HAP-1 (cell line): ENCODE measurements around the gene HPX.
A peak's percentile ranks its signal among the peaks of the same experiment; 100 is the strongest.

Source experiments
- DNase-seq, 2 experiments: peaks; one replicate each; pipeline ENCODE4 v3.0.0-alpha.2; 2016 to 2020; ENCODE audit warnings: low spot score in 2 of 2
- H3K27me3 ChIP-seq: fragments of 250-450 bp; sonication (Bioruptor Pico); 2 replicates; pipeline ENCODE4 v1.5.1; 2020; ENCODE audit warnings: low read depth, mild to moderate bottlenecking, moderate library complexity
- H3K36me3 ChIP-seq: fragments of 250-450 bp; sonication (Bioruptor Pico); replicated peaks from 2 replicates; pipeline ENCODE4 v1.5.1; 2020; ENCODE audit warnings: mild to moderate bottlenecking
- H3K4me1 ChIP-seq: fragments of 250-450 bp; sonication (Bioruptor Pico); 2 replicates; pipeline ENCODE4 v1.5.1; 2020; ENCODE audit warnings: mild to moderate bottlenecking
- H3K4me3 ChIP-seq: fragments of 250-450 bp; sonication (Bioruptor Pico); 2 replicates; pipeline ENCODE4 v1.5.1; 2020; ENCODE audit warnings: mild to moderate bottlenecking, moderate library complexity
- H3K9me3 ChIP-seq: fragments of 250-450 bp; sonication (Bioruptor Pico); 2 replicates; pipeline ENCODE4 v1.5.1; 2020; ENCODE audit warnings: mild to moderate bottlenecking, moderate library complexity
- in situ Hi-C: fragments of 300-500 bp; cut with MboI; formaldehyde crosslinking; loops from 3 replicates; pipeline ENCODE4 v1.14.3; 2020; ENCODE audit warnings: low sequenced_read_pairs, inconsistent platforms, mixed read lengths

HPX gene

GRCh38 chr11:6418557-6419008 is 22.2 kb downstream of the HPX start:
- no peaks in the 10 kb centered on the region; the same call in 1 of the 2 replicates for H3K9me3 ChIP-seq
- peaks cover 3% of the 10 kb centered on the region; the same call in 1 of the 2 replicates for H3K27me3 ChIP-seq
- H3K4me1 ChIP-seq: peaks cover 6% of the 10 kb centered on the region
- H3K36me3 ChIP-seq: no peaks in the 10 kb centered on the region; the same call in 1 of the 2 replicates
- peak in 1 of 2 experiments; percentile 48 for DNase-seq
- peak overlapping the region; percentile 73 for H3K4me3 ChIP-seq
- in situ Hi-C loops: no loop called here

GRCh38 chr11:6417907-6418556 is 22.8 kb downstream of the HPX start:
- in situ Hi-C loops: no loop called here
- Histone ChIP-seq H3K9me3 (no peaks in the 10 kb centered on the region; the same call in 1 of the 2 replicates), H3K4me1 (peaks cover 6% of the 10 kb centered on the region), H3K4me3 (peak overlapping the region; percentile 73), H3K36me3 (no peaks in the 10 kb centered on the region; the same call in 1 of the 2 replicates), H3K27me3 (peaks cover 3% of the 10 kb centered on the region; the same call in 1 of the 2 replicates)
- DNase-seq: no peak

- in situ Hi-C loops: no loop called here
- Histone ChIP-seq H3K9me3 (no peaks in the 10 kb centered on the region; the same call in 1 of the 2 replicates), H3K4me1 (peaks cover 6% of the 10 kb centered on the region), H3K27me3 (no peaks in the 10 kb centered on the region), H3K36me3 (peaks cover 2% of the 10 kb centered on the region), H3K4me3 (no peak overlapping the region)
- no peak for DNase-seq
Observed at GRCh38 chr11:6415797-6416196, 25.0 kb downstream of the HPX start.

GRCh38 chr11:6414874-6415328 is 25.9 kb downstream of the HPX start:
- no peak for DNase-seq
- H3K27me3 ChIP-seq: no peaks in the 10 kb centered on the region
- in situ Hi-C loops: no loop called here

GRCh38 chr11:6413791-6414201 is 27.0 kb downstream of the HPX start:
- no peaks in the 10 kb centered on the region for H3K27me3 ChIP-seq

More at GRCh38 chr11:6414874-6415328, 25.9 kb downstream of the HPX start:
- Histone ChIP-seq H3K9me3 (no peaks in the 10 kb centered on the region; the same call in 1 of the 2 replicates), H3K4me3 (no peak overlapping the region), H3K4me1 (peaks cover 4% of the 10 kb centered on the region), H3K36me3 (peaks cover 8% of the 10 kb centered on the region)

GRCh38 chr11:6411594-6412031 is 29.2 kb downstream of the HPX start:
- Histone ChIP-seq H3K4me3 (no peak overlapping the region), H3K27me3 (no peaks in the 10 kb centered on the region), H3K36me3 (peaks cover 13% of the 10 kb centered on the region), H3K9me3 (no peaks in the 10 kb centered on the region; the same call in 1 of the 2 replicates), H3K4me1 (no peaks in the 10 kb centered on the region)
- DNase-seq: no peak
- in situ Hi-C loops: no loop called here

More at GRCh38 chr11:6413791-6414201, 27.0 kb downstream of the HPX start:
- no peaks in the 10 kb centered on the region for H3K4me1 ChIP-seq
- no peaks in the 10 kb centered on the region; the same call in 1 of the 2 replicates for H3K9me3 ChIP-seq
- H3K4me3 ChIP-seq: no peak overlapping the region
- in situ Hi-C loops: no loop called here
- DNase-seq: no peak
- H3K36me3 ChIP-seq: peaks cover 13% of the 10 kb centered on the region

- Histone ChIP-seq H3K4me1 (no peaks in the 10 kb centered on the region), H3K9me3 (no peaks in the 10 kb centered on the region; the same call in 1 of the 2 replicates), H3K27me3 (no peaks in the 10 kb centered on the region), H3K4me3 (no peak overlapping the region), H3K36me3 (peaks cover 13% of the 10 kb centered on the region)
- no peak for DNase-seq
- in situ Hi-C loops: no loop called here
Observed at GRCh38 chr11:6410695-6411430, 29.9 kb downstream of the HPX start.

- in situ Hi-C loops: no loop called here
- Histone ChIP-seq H3K36me3 (peaks cover 13% of the 10 kb centered on the region), H3K4me1 (no peaks in the 10 kb centered on the region), H3K4me3 (no peak overlapping the region), H3K27me3 (no peaks in the 10 kb centered on the region), H3K9me3 (no peaks in the 10 kb centered on the region)
- DNase-seq: no peak
Observed at GRCh38 chr11:6406370-6406769, 34.4 kb downstream of the HPX start.

- Histone ChIP-seq H3K9me3 (no peaks in the 10 kb centered on the region), H3K36me3 (peaks cover 14% of the 10 kb centered on the region), H3K4me3 (no peak overlapping the region), H3K27me3 (no peaks in the 10 kb centered on the region), H3K4me1 (no peaks in the 10 kb centered on the region)
- DNase-seq: no peak
- in situ Hi-C loops: no loop called here
Observed at GRCh38 chr11:6405846-6406245, 34.9 kb downstream of the HPX start.

- in situ Hi-C loops: no loop called here
- Histone ChIP-seq H3K27me3 (no peaks in the 10 kb centered on the region), H3K9me3 (no peaks in the 10 kb centered on the region), H3K36me3 (peaks cover 8% of the 10 kb centered on the region), H3K4me1 (no peaks in the 10 kb centered on the region), H3K4me3 (no peak overlapping the region)
- no peak for DNase-seq
Observed at GRCh38 chr11:6405052-6405667, 35.6 kb downstream of the HPX start.

GRCh38 chr11:6404342-6405051 is 36.3 kb downstream of the HPX start:
- H3K9me3 ChIP-seq: no peaks in the 10 kb centered on the region
- DNase-seq: no peak
- H3K4me3 ChIP-seq: no peak overlapping the region
- in situ Hi-C loops: no loop called here
- no peaks in the 10 kb centered on the region for H3K4me1 ChIP-seq
- no peaks in the 10 kb centered on the region for H3K27me3 ChIP-seq
- peaks cover 6% of the 10 kb centered on the region for H3K36me3 ChIP-seq

GRCh38 chr11:6403539-6403938 is 37.2 kb downstream of the HPX start:
- Histone ChIP-seq H3K36me3 (peaks cover 3% of the 10 kb centered on the region; the same call in 1 of the 2 replicates), H3K27me3 (no peaks in the 10 kb centered on the region), H3K9me3 (no peaks in the 10 kb centered on the region), H3K4me3 (no peak overlapping the region), H3K4me1 (no peaks in the 10 kb centered on the region)
- in situ Hi-C loops: no loop called here
- no peak for DNase-seq

- in situ Hi-C loops: no loop called here
- Histone ChIP-seq H3K27me3 (no peaks in the 10 kb centered on the region), H3K9me3 (no peaks in the 10 kb centered on the region), H3K4me3 (no peak overlapping the region), H3K36me3 (peaks cover 3% of the 10 kb centered on the region), H3K4me1 (no peaks in the 10 kb centered on the region)
- no peak for DNase-seq
Observed at GRCh38 chr11:6402561-6402981, 38.2 kb downstream of the HPX start.
